Right forelimb (tissue), 1 donor: ENCODE results near the gene BCL2L1.

ENCODE experiments used
- DNase-seq: peaks from one replicate; pipeline ENCODE4 v3.0.0-alpha.2; 2018

Gene BCL2L1

GRCh38 chr20:31691646-31692275 lies 30.9 kb downstream of the BCL2L1 start:
- no peak for DNase-seq

GRCh38 chr20:31690124-31690666 lies 32.5 kb downstream of the BCL2L1 start:
- DNase-seq, result no peak

GRCh38 chr20:31689141-31689540 lies 33.5 kb downstream of the BCL2L1 start:
- DNase-seq, result no peak

GRCh38 chr20:31687777-31688176 lies 34.9 kb downstream of the BCL2L1 start:
- DNase-seq, result no peak

- DNase-seq, result no peak
Measured at GRCh38 chr20:31685853-31686643, 36.6 kb downstream of the BCL2L1 start.

DNA sequence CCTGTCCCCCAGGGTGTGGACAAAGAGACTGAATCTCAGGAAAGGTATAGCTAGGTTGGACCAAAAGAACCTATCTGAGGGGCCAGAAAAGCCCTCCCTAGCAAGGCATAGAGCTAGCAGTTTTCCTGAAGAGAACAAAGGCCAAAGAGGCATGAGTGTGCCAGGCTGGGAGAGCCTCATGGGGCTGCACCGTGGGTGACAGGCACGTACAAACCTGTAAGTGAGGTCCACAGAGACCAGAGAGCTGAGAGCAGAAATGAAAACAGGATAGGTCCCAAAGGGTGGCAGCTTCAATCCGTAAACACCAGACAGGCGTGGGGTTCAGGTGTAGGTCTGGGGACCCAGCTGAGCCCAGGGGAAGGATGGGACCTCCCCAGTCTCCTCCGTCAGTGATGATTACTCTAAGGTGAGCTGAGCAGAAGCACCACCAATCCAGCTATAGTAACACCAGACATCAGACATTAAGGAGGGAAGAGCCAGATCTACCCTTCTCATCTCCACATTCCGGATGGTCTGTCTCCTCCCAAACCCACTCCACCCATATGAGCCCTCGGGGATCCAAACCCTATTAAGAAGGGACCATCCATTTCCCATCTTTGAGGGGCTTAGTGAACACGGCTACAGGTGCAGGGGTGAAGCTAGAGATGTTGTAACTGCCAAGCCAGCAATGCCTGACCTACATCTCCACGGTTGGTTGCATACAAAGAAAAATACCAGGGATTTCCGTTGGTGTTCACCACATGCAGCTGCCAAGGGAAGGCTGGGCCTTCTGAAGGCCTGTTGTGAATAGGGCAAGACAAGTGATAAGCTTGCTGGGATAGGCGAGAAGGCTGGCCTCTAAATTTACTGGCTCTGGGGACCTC lies 38.3 kb downstream of the BCL2L1 start:
- DNase-seq, result no peak

DNA sequence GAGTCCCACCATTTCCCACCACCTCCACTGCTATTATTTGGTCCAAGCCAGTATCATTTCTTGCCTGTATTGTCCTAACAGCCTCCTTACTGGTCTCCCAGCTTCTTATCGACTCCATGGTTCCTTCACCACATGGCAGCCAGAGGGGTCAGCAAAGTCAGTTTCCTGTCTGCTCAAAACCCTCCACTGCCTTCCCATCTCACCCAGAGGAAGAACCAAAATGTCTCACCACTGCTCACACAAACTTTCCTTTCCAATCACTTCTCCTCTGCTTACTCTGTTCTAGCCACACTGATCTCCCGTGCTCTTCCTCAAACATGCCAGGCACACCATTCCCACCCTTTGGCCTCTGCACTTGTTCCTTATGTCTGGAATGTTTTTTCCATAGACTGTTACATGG lies 39.7 kb downstream of the BCL2L1 start:
- no peak for DNase-seq

DNA sequence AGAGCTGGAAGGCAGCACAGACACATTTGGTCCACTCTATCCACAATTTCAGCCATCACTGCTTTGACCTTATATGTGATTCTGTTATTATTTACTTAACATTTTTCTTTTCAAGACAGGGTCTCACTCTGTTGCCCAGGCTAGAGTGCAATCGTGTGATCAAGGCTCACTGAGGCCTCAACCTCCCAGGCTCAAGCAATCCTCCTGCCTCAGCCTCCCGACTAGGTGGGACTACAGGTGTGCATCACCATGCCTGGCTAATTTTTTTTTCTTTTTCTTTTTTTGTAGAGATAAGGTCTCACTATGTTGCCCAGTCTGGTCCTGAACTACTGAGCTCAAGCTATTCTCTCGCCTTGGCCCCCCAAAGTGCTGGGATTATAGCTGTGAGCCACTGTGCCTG lies 40.3 kb downstream of the BCL2L1 start:
- DNase-seq, result no peak

DNA sequence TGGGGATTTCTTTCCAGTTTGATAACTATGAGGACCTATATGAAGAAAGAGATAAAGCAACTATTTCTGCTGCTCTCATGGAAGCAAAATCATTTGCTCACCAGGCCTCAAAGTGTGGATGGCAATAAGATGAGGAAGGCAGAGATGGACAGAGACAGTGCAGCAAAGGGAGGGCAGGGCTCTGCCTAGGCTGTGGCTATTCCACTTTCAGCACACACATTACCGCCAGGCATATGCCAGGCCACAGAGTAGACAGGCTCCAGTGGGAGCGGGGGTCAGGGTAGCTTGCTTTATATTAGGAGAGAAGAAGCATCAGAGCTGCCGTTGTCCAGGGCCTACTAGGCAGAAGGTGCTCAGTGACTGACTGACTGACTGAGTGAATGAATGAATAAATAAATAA lies 40.9 kb downstream of the BCL2L1 start:
- DNase-seq, result no peak

DNA sequence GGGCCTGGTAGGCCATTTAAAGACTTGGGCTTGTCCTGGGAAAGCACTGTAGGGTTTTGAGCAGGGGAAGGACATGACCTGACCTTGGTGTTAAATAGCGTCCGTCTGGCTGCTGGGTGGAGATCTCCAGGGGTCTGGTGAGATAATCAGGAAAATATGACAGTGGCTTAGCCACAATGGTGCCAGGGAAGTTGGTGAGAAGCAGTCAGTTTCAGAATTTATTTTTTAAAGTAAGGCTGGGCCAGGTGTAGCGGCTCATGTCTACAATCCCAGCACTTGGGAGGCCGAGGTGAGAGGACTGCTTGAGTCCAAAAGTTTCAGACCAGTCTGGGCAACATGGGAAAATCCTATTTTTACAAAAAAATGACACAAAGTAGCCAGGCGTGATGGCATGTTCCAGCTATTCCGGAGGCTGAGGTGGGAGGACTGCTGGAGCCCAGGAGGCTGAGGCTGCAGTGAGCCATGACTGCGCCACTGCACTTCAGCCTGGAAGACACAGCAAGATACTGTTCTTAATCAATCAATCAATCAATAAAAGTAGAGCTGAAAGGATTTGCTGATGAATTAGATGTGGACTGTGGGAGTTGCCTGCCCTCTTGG lies 41.4 kb downstream of the BCL2L1 start:
- DNase-seq, result no peak

DNA sequence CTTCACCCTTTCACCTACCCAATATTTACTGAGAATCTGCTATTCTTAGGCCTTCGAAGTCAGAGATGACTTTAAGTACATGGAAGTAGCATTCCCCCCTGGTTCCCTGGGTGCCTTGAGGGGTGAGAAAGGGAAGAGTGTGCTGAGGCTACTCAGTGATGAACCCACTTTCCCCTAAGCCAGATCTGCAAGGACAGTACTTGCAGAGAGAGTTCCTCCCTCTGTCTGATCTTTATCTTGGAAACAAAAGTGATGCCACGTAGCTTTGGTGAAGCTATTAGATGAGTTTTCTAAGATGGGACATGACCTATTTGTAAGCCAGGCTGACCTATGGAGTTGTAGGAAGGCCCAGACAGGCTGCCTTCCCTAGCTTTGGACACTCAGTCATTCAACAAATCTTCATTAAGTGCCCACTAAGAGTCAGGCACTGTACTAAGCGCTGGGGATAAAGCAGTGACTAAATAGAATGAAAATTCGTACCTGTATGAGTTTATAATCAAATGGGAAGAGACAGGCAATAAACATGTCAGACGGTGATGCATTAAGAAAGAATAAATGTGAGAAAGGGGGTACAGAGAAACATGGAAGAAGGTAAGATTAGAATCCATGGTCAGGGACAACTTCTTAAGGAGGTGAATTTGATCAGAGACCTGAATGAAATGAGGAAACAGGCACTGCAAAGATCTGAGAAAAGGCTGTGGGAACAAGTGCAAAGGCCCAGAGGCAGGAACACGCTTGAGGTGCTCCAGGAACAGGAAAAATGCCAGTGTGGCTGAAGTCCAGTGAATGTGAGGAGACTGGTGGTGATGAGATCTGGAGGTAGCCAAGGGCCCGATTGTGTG lies 42.2 kb downstream of the BCL2L1 start:
- DNase-seq, result no peak

GRCh38 chr20:31679357-31680285 lies 43.0 kb downstream of the BCL2L1 start:
- no peak for DNase-seq

- DNase-seq, result no peak
Measured at GRCh38 chr20:31678389-31679356, 44.0 kb downstream of the BCL2L1 start.

DNA sequence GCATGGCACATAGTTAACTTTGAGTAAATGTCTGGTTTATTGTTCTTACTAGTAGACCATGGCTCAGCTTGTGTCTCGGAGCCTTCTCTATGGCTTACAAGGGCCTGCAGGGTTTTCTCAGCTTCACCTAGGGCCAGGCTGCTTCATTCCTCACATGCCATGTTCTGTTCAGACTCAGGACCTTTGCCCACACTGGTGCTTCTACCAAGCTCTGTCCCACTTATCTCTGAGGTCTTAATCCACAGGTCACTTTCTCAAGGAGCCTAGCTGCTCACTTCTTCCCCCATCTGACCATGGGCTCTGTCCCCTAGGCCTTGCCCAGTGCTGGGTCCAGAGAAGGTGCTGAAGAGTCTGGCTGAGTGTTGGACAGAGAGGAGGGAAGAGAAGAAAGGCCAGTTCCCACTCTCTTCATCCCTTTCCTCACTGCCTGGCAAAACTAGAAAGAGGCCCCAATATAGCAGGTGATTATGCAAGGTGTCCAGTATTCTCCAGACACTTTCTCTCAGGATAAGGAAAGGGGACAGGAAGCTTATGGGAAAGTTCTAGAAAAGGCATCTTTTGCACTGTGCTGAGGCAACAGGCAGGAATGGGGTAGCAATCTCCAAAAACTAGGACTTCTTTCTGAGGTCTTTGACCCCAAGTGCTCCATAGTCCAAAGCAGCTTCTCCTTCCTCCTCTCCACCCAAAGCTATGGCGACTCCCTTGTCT lies 45.0 kb downstream of the BCL2L1 start:
- DNase-seq, result no peak

- no peak for DNase-seq
Measured at GRCh38 chr20:31676609-31676989, 46.1 kb downstream of the BCL2L1 start.

- DNase-seq, result no peak
Measured at GRCh38 chr20:31675828-31676608, 46.6 kb downstream of the BCL2L1 start.

- no peak for DNase-seq
Measured at GRCh38 chr20:31674895-31675827, 47.5 kb downstream of the BCL2L1 start.
